H1 (cell line): ENCODE results near the gene ZBP1. TPM values are rescaled to one million over a fixed set of nuclear protein-coding genes. Genes with fewer than 3 reads are reported as not detected.

ENCODE experiments used
- CTCF ChIA-PET: fragments of 300-600 bp; sonication (Branson Sonifier 250); formaldehyde crosslinking; loops from one replicate; lab custom pipeline; 2021; ENCODE audit not compliant: partially characterized antibody; lab: Charles Lee
- POLR2A ChIA-PET: fragments of 300-600 bp; sonication (Branson Sonifier 250); formaldehyde crosslinking; loops from one replicate; lab custom pipeline; 2021; ENCODE audit warnings: inconsistent platforms; ENCODE audit not compliant: partially characterized antibody; lab: Charles Lee
- DNase-seq, 2 experiments: peaks; one replicate each; pipeline versions ENCODE4 v3.0.0 to v3.0.0-alpha.2; 2010 to 2022; ENCODE audit warnings: low spot score in 2 of 2, low read depth in 1 of 2, mixed read lengths in 1 of 2
- FAIRE-seq: peaks from 2 replicates; lab custom pipeline; 2011; peaks lifted over from hg19 to GRCh38; lab: Jason Lieb, UNC
- H2AFZ ChIP-seq: 2 replicates; pipeline ENCODE4 v1.8.1; 2012; ENCODE audit warnings: low read length, inconsistent platforms
- H2AK5ac ChIP-seq: 2 replicates; pipeline ENCODE4 v1.6.1; 2013; ENCODE audit warnings: low read depth, low read length
- H2BK120ac ChIP-seq: replicated peaks from 2 replicates; pipeline ENCODE3; 2013; ENCODE audit warnings: low read depth, low read length, inconsistent platforms
- H2BK12ac ChIP-seq: 2 replicates; pipeline ENCODE4 v1.6.1; 2013; ENCODE audit warnings: low read depth, low read length
- H2BK15ac ChIP-seq: 2 replicates; pipeline ENCODE4 v1.6.1; 2013; ENCODE audit warnings: low read length
- H2BK20ac ChIP-seq: 2 replicates; pipeline ENCODE4 v1.6.1; 2013; ENCODE audit warnings: low read length
- H2BK5ac ChIP-seq: 2 replicates; pipeline ENCODE4 v1.6.1; 2013; ENCODE audit warnings: low read depth, low read length
- H3K14ac ChIP-seq: 2 replicates; pipeline ENCODE4 v1.6.1; 2013; ENCODE audit warnings: inconsistent platforms; ENCODE audit not compliant: insufficient read length
- H3K18ac ChIP-seq: 2 replicates; pipeline ENCODE4 v1.6.1; 2013; ENCODE audit warnings: low read length; ENCODE audit errors: extremely low read depth
- H3K23ac ChIP-seq: 2 replicates; pipeline ENCODE4 v1.6.1; 2013; ENCODE audit warnings: inconsistent platforms; ENCODE audit not compliant: insufficient read length
- H3K23me2 ChIP-seq: 2 replicates; pipeline ENCODE4 v1.6.1; 2013; ENCODE audit warnings: low read depth, low read length
- H3K27ac ChIP-seq: 2 replicates; pipeline ENCODE4 v1.6.1; 2011; ENCODE audit warnings: low read depth, low read length, inconsistent platforms
- H3K27me3 ChIP-seq, 4 experiments: replicated peaks in 1 of 4; 1 replicate in 1 of 4; 2 replicates in 3 of 4; pipeline versions ENCODE4 v1.6.1 to v1.8.1; 2011 to 2013; ENCODE audit warnings: low read length in 3 of 4, mild to moderate bottlenecking in 3 of 4, inconsistent platforms in 2 of 4, mixed read lengths in 2 of 4, moderate library complexity in 1 of 4; ENCODE audit not compliant: control insufficient read depth in 3 of 4, insufficient read depth in 3 of 4; ENCODE audit errors: extremely low read depth in 1 of 4
- H3K36me3 ChIP-seq, 4 experiments: 2 replicates each; pipeline versions ENCODE4 v1.6.1 to v1.8.1; 2011 to 2013; ENCODE audit warnings: mild to moderate bottlenecking in 4 of 4, low read length in 3 of 4, moderate library complexity in 2 of 4, control low read depth in 1 of 4, inconsistent platforms in 1 of 4; ENCODE audit not compliant: insufficient read depth in 4 of 4, control insufficient read depth in 2 of 4
- H3K4ac ChIP-seq: replicated peaks from 2 replicates; pipeline ENCODE3; 2013; ENCODE audit warnings: low read length, low read depth, mixed read lengths, inconsistent platforms; ENCODE audit not compliant: insufficient read length
- H3K4me1 ChIP-seq, 4 experiments: replicated peaks in 1 of 4; 1 replicate in 1 of 4; 2 replicates in 3 of 4; pipeline versions ENCODE4 v1.6.1 to v1.8.1; 2011 to 2013; ENCODE audit warnings: low read length in 3 of 4, inconsistent platforms in 2 of 4, mixed read lengths in 1 of 4; ENCODE audit not compliant: insufficient read depth in 4 of 4, control insufficient read depth in 3 of 4
- H3K4me2 ChIP-seq, 2 experiments: 2 replicates each; pipeline versions ENCODE4 v1.6.1 to v1.8.1; 2011 to 2013; ENCODE audit warnings: low read depth in 2 of 2, low read length in 2 of 2, control low read depth in 1 of 2, inconsistent platforms in 1 of 2, mild to moderate bottlenecking in 1 of 2; ENCODE audit not compliant: insufficient read depth in 1 of 2
- H3K4me3 ChIP-seq, 4 experiments: fragments of 200-600, 300-600 bp in 1 of 4; sonication (generic), shearing (Covaris generic), sonication (Bioruptor Twin) in 1 of 4; 2 replicates each; pipeline versions ENCODE4 v1.5.1 to v1.8.1; 2011 to 2016; ENCODE audit warnings: low read length in 4 of 4, low read depth in 3 of 4, control low read depth in 2 of 4, inconsistent platforms in 2 of 4, mild to moderate bottlenecking in 2 of 4, mixed read lengths in 1 of 4, moderate library complexity in 1 of 4; ENCODE audit not compliant: insufficient read depth in 2 of 4; ENCODE audit errors: extremely low read depth in 1 of 4
- H3K56ac ChIP-seq: replicated peaks from 2 replicates; pipeline ENCODE3; 2013; ENCODE audit warnings: low read depth, mild to moderate bottlenecking, mixed read lengths, low read length, inconsistent platforms; ENCODE audit not compliant: insufficient read length
- H3K79me1 ChIP-seq: 2 replicates; pipeline ENCODE4 v1.6.1; 2013; ENCODE audit warnings: low read depth, low read length, control low read depth
- H3K79me2 ChIP-seq, 2 experiments: 2 replicates each; pipeline versions ENCODE4 v1.6.1 to v1.8.1; 2012 to 2013; ENCODE audit warnings: low read length in 2 of 2, mild to moderate bottlenecking in 2 of 2, inconsistent platforms in 1 of 2; ENCODE audit not compliant: insufficient read depth in 2 of 2, control insufficient read depth in 1 of 2
- H3K9ac ChIP-seq, 4 experiments: replicated peaks in 1 of 4; 1 replicate in 1 of 4; 2 replicates in 3 of 4; pipeline versions ENCODE4 v1.6.1 to v1.8.1; 2011 to 2013; ENCODE audit warnings: low read depth in 3 of 4, low read length in 3 of 4, control low read depth in 2 of 4, mild to moderate bottlenecking in 2 of 4, moderate library complexity in 2 of 4, inconsistent platforms in 1 of 4; ENCODE audit errors: extremely low read depth in 1 of 4
- H3K9me3 ChIP-seq, 2 experiments: 2 replicates each; pipeline versions ENCODE4 v1.6.1 to v1.8.1; 2012 to 2013; ENCODE audit warnings: mild to moderate bottlenecking in 2 of 2, moderate library complexity in 2 of 2, control low read depth in 1 of 2, inconsistent platforms in 1 of 2, low read depth in 1 of 2, low read length in 1 of 2, mixed read lengths in 1 of 2; ENCODE audit not compliant: insufficient read depth in 2 of 2
- H4K20me1 ChIP-seq, 2 experiments: replicated peaks in 1 of 2; 2 replicates each; pipeline versions ENCODE3 to v1.8.1; 2011 to 2013; ENCODE audit warnings: inconsistent platforms in 2 of 2, low read length in 2 of 2, mild to moderate bottlenecking in 1 of 2; ENCODE audit not compliant: insufficient read depth in 2 of 2, control insufficient read depth in 1 of 2
- H4K5ac ChIP-seq: 2 replicates; pipeline ENCODE4 v1.6.1; 2013; ENCODE audit warnings: low read length, low read depth, mixed read lengths, inconsistent platforms; ENCODE audit not compliant: insufficient read length
- H4K8ac ChIP-seq: 2 replicates; pipeline ENCODE4 v1.8.0; 2013; ENCODE audit warnings: mild to moderate bottlenecking, moderate library complexity, low read length, inconsistent platforms; ENCODE audit not compliant: insufficient read depth; ENCODE audit errors: extremely low read depth
- H4K91ac ChIP-seq: replicated peaks from 2 replicates; pipeline ENCODE3; 2013; ENCODE audit warnings: low read length, mixed read lengths, inconsistent platforms; ENCODE audit not compliant: insufficient read length
- HDAC2 ChIP-seq, 2 experiments: fragments of 300-600 bp in 1 of 2; sonication (generic) in 1 of 2; IDR thresholded peaks; 2 replicates each; pipeline ENCODE4 v1.6.1; 2011 to 2012; ENCODE audit warnings: low read depth in 2 of 2, low read length in 2 of 2, mild to moderate bottlenecking in 2 of 2, moderate library complexity in 2 of 2, borderline replicate concordance in 1 of 2, inconsistent platforms in 1 of 2
- KDM1A ChIP-seq: fragments of 200-600, 300-600 bp; sonication (generic); IDR thresholded peaks from 2 replicates; pipeline ENCODE4 v1.7.1; 2016; ENCODE audit warnings: mild to moderate bottlenecking, low read length, borderline replicate concordance
- KDM4A ChIP-seq: IDR thresholded peaks from one replicate; pipeline ENCODE4 v1.7.1; 2012; ENCODE audit warnings: low read depth, mild to moderate bottlenecking, moderate library complexity, low read length, inconsistent platforms; ENCODE audit not compliant: severe bottlenecking
- SAP30 ChIP-seq: fragments of 300-600 bp; sonication (generic); IDR thresholded peaks from 2 replicates; pipeline ENCODE4 v1.7.1; 2012; ENCODE audit warnings: low read length, moderate library complexity, mild to moderate bottlenecking, inconsistent platforms; ENCODE audit not compliant: insufficient read depth, insufficient replicate concordance
- WGBS, 2 experiments: shearing (Covaris generic) in 1 of 2; methylation state at CpG; one replicate each; pipeline versions ENCODE4 v1.1.6 to v1.1.7; 2013 to 2015; ENCODE audit warnings: low lambda C conversion rate in 2 of 2, mixed read lengths in 2 of 2, inconsistent platforms in 1 of 2, low coverage in 1 of 2, missing lambda C conversion rate in 1 of 2; ENCODE audit not compliant: insufficient replicate concordance in 2 of 2, insufficient coverage in 1 of 2, insufficient read length in 1 of 2; ENCODE audit errors: extremely low coverage in 1 of 2, missing lambda C conversion rate in 1 of 2; 5-methylcytosine and 5-hydroxymethylcytosine counted together
- polyA plus RNA-seq, 7 experiments: library from polyadenylated mRNA; depleted of rRNA in 3 of 7; stranded (reverse) in 5 of 7; unstranded in 2 of 7; fragments of >200 nt in 5 of 7; fragments of 200-250 nt in 2 of 7; gene quantifications; 1 replicate in 5 of 7; 2 replicates in 1 of 7; 4 replicates in 1 of 7; pipeline versions ENCODE4 v1.2.1 to v1.2.3, GENCODE V29; 2011 to 2013; ENCODE audit warnings: missing spikeins in 2 of 7, mixed read lengths in 2 of 7
- total RNA-seq: library from RNA; stranded (reverse); fragmentation: NEBNext Ultra II Directional; extraction: Animal tissue kit (Norgen Biotek cat#: 25700); gene quantifications from 2 replicates; pipeline ENCODE4 v1.2.1, GENCODE V29; 2021

Gene ZBP1
- total and polyA plus RNA-seq, 2 of the 8 experiments (the other 6 are each of a cell fraction or from before 2014, with no cell fraction given) = not detected

DNA sequence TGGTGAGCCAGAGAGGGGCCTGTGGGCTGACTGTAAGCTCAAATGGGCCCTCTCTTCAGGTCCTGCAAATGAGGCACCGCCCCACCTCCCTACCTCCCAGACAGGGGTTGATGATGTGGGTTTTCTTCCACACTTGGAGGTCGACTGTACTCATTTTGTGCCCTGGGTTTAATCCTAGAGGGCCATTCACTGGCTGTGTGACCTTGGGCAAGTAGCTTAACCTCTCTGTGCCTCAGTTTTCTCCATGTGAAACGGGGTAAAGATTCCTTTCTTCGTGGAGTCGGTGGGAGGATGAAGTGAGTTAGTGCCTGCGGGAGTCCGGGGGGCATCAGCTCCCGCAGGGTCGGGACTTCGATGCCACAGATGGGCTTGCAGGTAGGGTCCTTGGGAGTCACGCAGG is 23.9 kb downstream of the ZBP1 start:
- Histone ChIP-seq H3K9me3 (no peaks in the 10 kb centered on the region), H2AFZ (no peak overlapping the region), H4K91ac (no peak overlapping the region), H3K79me1 (no peaks in the 10 kb centered on the region), H2BK20ac (0 out of 2 replicates have a peak overlapping the region, but pooled peaks have one; percentile 48), H3K23ac (no peak overlapping the region), H2AK5ac (no peak overlapping the region), H2BK5ac (no peak overlapping the region), H3K23me2 (no peaks in the 10 kb centered on the region), H4K8ac (no peak overlapping the region), H3K14ac (no peak overlapping the region), H3K18ac (no peak overlapping the region), H3K4ac (no peak overlapping the region), H3K79me2 (no peaks in the 10 kb centered on the region), H3K36me3 (no peaks in the 10 kb centered on the region), H3K4me3 (no peak overlapping the region), H2BK15ac (no peak overlapping the region), H3K56ac (no peak overlapping the region), H3K4me1 (no peaks in the 10 kb centered on the region; a peak in 3 of 7 replicates), H3K9ac (no peak overlapping the region), H2BK120ac (no peak overlapping the region), H3K27me3 (no peaks in the 10 kb centered on the region), H3K4me2 (no peak overlapping the region), H2BK12ac (no peak overlapping the region), H3K27ac (no peak overlapping the region), H4K5ac (no peak overlapping the region), H4K20me1 (no peaks in the 10 kb centered on the region)
- DNase-seq = no peak
- TF ChIP-seq SAP30 (no peak), KDM1A (peak; percentile 88), KDM4A (no peak), HDAC2 (IDR thresholded peaks at IDR 0.05; ENCODE audit: borderline replicate concordance in 1 of 2, low read depth in 2 of 2, low read length in 2 of 2) (peak in 1 of 2 experiments; percentile 67; a peak in 1 of 4 replicates)
- 79% methylated on average over 11 of the region's 11 CpGs; no CpG with 5 or more reads in 1 of the 2 experiments for WGBS, 2 experiments
- ChIA-PET POLR2A (no interaction called here), CTCF (interaction anchor here (0.8 to 10.7 kb wide), 27 partner anchors 10 to 613 kb away, joined by 3 to 194 read pairs (median 5); no protein-coding TSS in a partner anchor)
- FAIRE-seq = no peak
